Caco-2 (cell line): ENCODE results near the gene PARD3. TPM values are rescaled to one million over a fixed set of nuclear protein-coding genes. Genes with fewer than 3 reads are reported as not detected.

ENCODE experiments used
- BruUV-seq: library from RNA; stranded (reverse); fragments of 400-500 nt; replicated peaks from 2 replicates; lab custom pipeline; 2021; lab: Mats Ljungman, UMichigan
- CTCF ChIA-PET: fragments of 300-600 bp; sonication (Branson Sonifier 250); formaldehyde crosslinking; loops from one replicate; lab custom pipeline; 2022; ENCODE audit warnings: antibody characterized with exemption; lab: Charles Lee
- POLR2A ChIA-PET: fragments of 300-600 bp; sonication (Branson Sonifier 250); formaldehyde crosslinking; loops from one replicate; lab custom pipeline; 2022; ENCODE audit warnings: antibody characterized with exemption; lab: Charles Lee
- DNase-seq, 2 experiments: peaks; one replicate each; pipeline versions ENCODE4 v3.0.0 to v3.0.0-alpha.2; 2020 to 2022
- H3K27me3 ChIP-seq: replicated peaks from 2 replicates; pipeline ENCODE4 v1.6.0; 2011; ENCODE audit warnings: low read length; ENCODE audit not compliant: control insufficient read depth, insufficient read depth
- H3K36me3 ChIP-seq: 2 replicates; pipeline ENCODE4 v1.5.1; 2011; ENCODE audit warnings: low read length; ENCODE audit not compliant: control insufficient read depth, insufficient read depth
- H3K4me1 ChIP-seq: fragments of 250-450 bp; sonication (Bioruptor Pico); 2 replicates; pipeline ENCODE4 v1.5.1; 2020; ENCODE audit warnings: mild to moderate bottlenecking
- H3K4me3 ChIP-seq: 2 replicates; pipeline ENCODE4 v1.5.1; 2011; ENCODE audit warnings: low read depth, mild to moderate bottlenecking, control low read depth, low read length
- H3K9me3 ChIP-seq: fragments of 250-450 bp; sonication (Bioruptor Pico); 2 replicates; pipeline ENCODE4 v1.5.1; 2020; ENCODE audit warnings: mild to moderate bottlenecking, moderate library complexity
- H3K27ac Mint-ChIP-seq: one replicate; pipeline ENCODE4 v1.8.0; 2022; ENCODE audit warnings: mixed read lengths; ENCODE audit not compliant: unreplicated experiment
- H3K27me3 Mint-ChIP-seq: one replicate; pipeline ENCODE4 v1.8.0; 2022; ENCODE audit warnings: mixed read lengths; ENCODE audit not compliant: insufficient read depth, unreplicated experiment
- H3K36me3 Mint-ChIP-seq: one replicate; pipeline ENCODE4 v1.8.0; 2022; ENCODE audit warnings: mild to moderate bottlenecking, mixed read lengths; ENCODE audit not compliant: insufficient read depth, unreplicated experiment
- H3K4me1 Mint-ChIP-seq: one replicate; pipeline ENCODE4 v1.8.0; 2022; ENCODE audit warnings: low read depth, mixed read lengths; ENCODE audit not compliant: unreplicated experiment
- H3K4me3 Mint-ChIP-seq: one replicate; pipeline ENCODE4 v1.8.0; 2022; ENCODE audit warnings: mild to moderate bottlenecking, moderate library complexity, mixed read lengths; ENCODE audit not compliant: unreplicated experiment
- H3K9me3 Mint-ChIP-seq: one replicate; pipeline ENCODE4 v1.8.0; 2022; ENCODE audit warnings: mixed read lengths; ENCODE audit not compliant: unreplicated experiment
- CTCF ChIP-seq, 2 experiments: fragments of 200-600 bp in 1 of 2; IDR thresholded peaks; 1 replicate in 1 of 2; 2 replicates in 1 of 2; pipeline versions ENCODE4 v1.5.1 to v1.8.0; 2011 to 2022; ENCODE audit warnings: antibody characterized with exemption in 1 of 2, control low read depth in 1 of 2, inconsistent platforms in 1 of 2, low read depth in 1 of 2, low read length in 1 of 2, mild to moderate bottlenecking in 1 of 2, moderate library complexity in 1 of 2; ENCODE audit not compliant: insufficient read depth in 1 of 2, severe bottlenecking in 1 of 2, unreplicated experiment in 1 of 2
- intact Hi-C: fragments of 100-400 bp; cut with micrococcal nuclease; formaldehyde crosslinking; loops from one replicate; pipeline ENCODE4 v1.10.0; 2022; ENCODE audit not compliant: unreplicated experiment
- total RNA-seq: library from RNA; stranded (reverse); gene quantifications from 2 replicates; pipeline ENCODE4 v1.2.3, GENCODE V29; 2022

Gene PARD3
- total RNA-seq, 1 experiment from 2014 or later, result 80.7 TPM

DNA sequence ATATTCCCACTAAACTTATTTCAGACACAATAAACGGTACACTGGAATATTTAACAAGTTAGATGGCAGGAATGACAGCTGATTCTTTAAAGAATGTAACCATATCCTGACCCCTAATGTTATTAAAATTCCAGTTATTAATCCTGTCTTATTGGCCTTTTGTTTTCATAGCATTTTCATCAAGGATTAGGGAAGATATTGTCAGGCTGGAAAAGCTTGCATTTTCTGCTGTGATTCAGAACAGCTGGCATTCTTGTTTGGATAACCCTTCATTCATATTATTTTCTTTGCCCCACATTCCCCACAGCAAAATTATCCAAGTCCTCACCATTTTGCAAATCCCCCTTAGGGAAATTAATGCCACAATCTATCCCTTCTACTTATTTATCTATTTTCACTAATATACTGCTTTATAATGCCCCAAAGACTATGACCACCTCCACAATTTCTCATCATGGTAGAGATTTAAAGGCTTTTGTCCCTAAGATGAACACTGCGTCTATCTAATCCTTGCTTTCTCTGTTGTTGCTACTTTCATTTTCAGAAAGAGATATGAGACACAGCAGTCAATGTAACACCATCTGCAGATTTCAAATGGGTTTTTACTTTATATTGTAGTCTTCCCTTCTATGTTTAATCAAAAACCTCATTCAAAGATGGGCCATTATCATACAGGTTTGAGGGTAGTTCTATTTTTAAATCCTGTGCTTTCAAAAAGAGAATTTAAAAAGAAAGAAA, 475.1 kb downstream of the PARD3 start:
- Mint-ChIP-seq H3K36me3 (peaks cover 7% of the 10 kb centered on the region), H3K4me1 (peaks cover 12% of the 10 kb centered on the region), H3K27ac (no peak overlapping the region), H3K9me3 (no peaks in the 10 kb centered on the region), H3K4me3 (no peak overlapping the region), H3K27me3 (no peaks in the 10 kb centered on the region)
- Histone ChIP-seq H3K4me3 (no peak overlapping the region), H3K9me3 (no peaks in the 10 kb centered on the region), H3K36me3 (no peaks in the 10 kb centered on the region), H3K4me1 (peaks cover 7% of the 10 kb centered on the region), H3K27me3 (no peaks in the 10 kb centered on the region)
- CTCF ChIA-PET, result no interaction called here
- intact Hi-C loops, result no loop called here
- POLR2A ChIA-PET, result no interaction called here
- no TSS peak for BruUV-seq
- TF ChIP-seq CTCF (IDR thresholded peaks at IDR 0.05; ENCODE audit: insufficient read depth in 1 of 2, low read depth in 1 of 2, low read length in 1 of 2, severe bottlenecking in 1 of 2, unreplicated experiment in 1 of 2), result no peak
- DNase-seq, result no peak

- BruUV-seq, result no TSS peak
- Mint-ChIP-seq H3K4me3 (no peak overlapping the region), H3K27ac (no peak overlapping the region), H3K9me3 (no peaks in the 10 kb centered on the region), H3K4me1 (peaks cover 7% of the 10 kb centered on the region), H3K27me3 (no peaks in the 10 kb centered on the region), H3K36me3 (peaks cover 7% of the 10 kb centered on the region)
- Histone ChIP-seq H3K4me3 (no peak overlapping the region), H3K27me3 (no peaks in the 10 kb centered on the region), H3K4me1 (no peaks in the 10 kb centered on the region), H3K9me3 (no peaks in the 10 kb centered on the region), H3K36me3 (no peaks in the 10 kb centered on the region)
- no peak for DNase-seq
- ChIA-PET POLR2A (no interaction called here), CTCF (no interaction called here)
- intact Hi-C loops, result no loop called here
- no peak for TF ChIP-seq CTCF (IDR thresholded peaks at IDR 0.05; ENCODE audit: insufficient read depth in 1 of 2, low read depth in 1 of 2, low read length in 1 of 2, severe bottlenecking in 1 of 2, unreplicated experiment in 1 of 2)
Observed at GRCh38 chr10:34337917-34338316, 477.2 kb downstream of the PARD3 start.

- Histone ChIP-seq H3K9me3 (no peaks in the 10 kb centered on the region), H3K4me1 (no peaks in the 10 kb centered on the region), H3K27me3 (no peaks in the 10 kb centered on the region), H3K4me3 (no peak overlapping the region), H3K36me3 (no peaks in the 10 kb centered on the region)
- no peak overlapping the region for H3K4me3 Mint-ChIP-seq
- peaks cover 7% of the 10 kb centered on the region for H3K4me1 Mint-ChIP-seq
- TF ChIP-seq CTCF (IDR thresholded peaks at IDR 0.05; ENCODE audit: insufficient read depth in 1 of 2, low read depth in 1 of 2, low read length in 1 of 2, severe bottlenecking in 1 of 2, unreplicated experiment in 1 of 2), result no peak
- no peak overlapping the region for H3K27ac Mint-ChIP-seq
- H3K36me3 Mint-ChIP-seq, result no peaks in the 10 kb centered on the region
- intact Hi-C loops, result no loop called here
- POLR2A ChIA-PET, result no interaction called here
- no TSS peak for BruUV-seq
- no peaks in the 10 kb centered on the region for H3K9me3 Mint-ChIP-seq
- no peaks in the 10 kb centered on the region for H3K27me3 Mint-ChIP-seq
- CTCF ChIA-PET, result no interaction called here
- DNase-seq, result no peak
Observed at GRCh38 chr10:34335960-34336690, 479.0 kb downstream of the PARD3 start.
